Mammary epithelial cell (primary cell): ENCODE results near the gene CKAP2.
"Not testable (repeated sequence)": the region's sequence is repeated elsewhere in the genome, so short reads cannot be mapped to it uniquely, and the experiment has no call there.

ENCODE experiments used
- CTCF ChIP-seq, 2 donors: IDR thresholded peaks in 1 of 2; conservative IDR thresholded peaks in 1 of 2; 2 replicates each; pipeline ENCODE4 v1.5.1; 2011 to 2012; ENCODE audit warnings: inconsistent platforms in 2 of 2, low read length in 2 of 2, mild to moderate bottlenecking in 2 of 2, control low read depth in 1 of 2, low read depth in 1 of 2; ENCODE audit not compliant: insufficient read depth in 1 of 2; ENCODE audit errors: extremely low read depth in 1 of 2
- EZH2 ChIP-seq: IDR thresholded peaks from 2 replicates; pipeline ENCODE4 v1.6.1; 2012; ENCODE audit warnings: low read length, inconsistent platforms, borderline replicate concordance

- TF ChIP-seq EZH2; CTCF (conservative IDR thresholded peaks at IDR 0.05 in 1 of 2, IDR thresholded peaks at IDR 0.05 in 1 of 2; ENCODE audit: extremely low read depth in 1 of 2, insufficient read depth in 1 of 2, low read depth in 1 of 2, low read length in 2 of 2): not testable (repeated sequence)
Observed at GRCh38 chr13:52480677-52481428, 25.6 kb downstream of the CKAP2 start.
